NB4 (cell line): ENCODE results near the gene ADAM10.

Experiments
- POLR2A ChIP-seq: IDR thresholded peaks from 2 replicates; pipeline ENCODE4 v1.6.1; 2011; ENCODE audit warnings: mild to moderate bottlenecking; ENCODE audit not compliant: insufficient read length; ENCODE audit errors: extremely low read depth
- TF ChIP-seq, protein P1 (sequence below): IDR thresholded peaks from one replicate; pipeline ENCODE4 v1.5.1; 2012; ENCODE audit warnings: low read depth, low read length

DNA sequence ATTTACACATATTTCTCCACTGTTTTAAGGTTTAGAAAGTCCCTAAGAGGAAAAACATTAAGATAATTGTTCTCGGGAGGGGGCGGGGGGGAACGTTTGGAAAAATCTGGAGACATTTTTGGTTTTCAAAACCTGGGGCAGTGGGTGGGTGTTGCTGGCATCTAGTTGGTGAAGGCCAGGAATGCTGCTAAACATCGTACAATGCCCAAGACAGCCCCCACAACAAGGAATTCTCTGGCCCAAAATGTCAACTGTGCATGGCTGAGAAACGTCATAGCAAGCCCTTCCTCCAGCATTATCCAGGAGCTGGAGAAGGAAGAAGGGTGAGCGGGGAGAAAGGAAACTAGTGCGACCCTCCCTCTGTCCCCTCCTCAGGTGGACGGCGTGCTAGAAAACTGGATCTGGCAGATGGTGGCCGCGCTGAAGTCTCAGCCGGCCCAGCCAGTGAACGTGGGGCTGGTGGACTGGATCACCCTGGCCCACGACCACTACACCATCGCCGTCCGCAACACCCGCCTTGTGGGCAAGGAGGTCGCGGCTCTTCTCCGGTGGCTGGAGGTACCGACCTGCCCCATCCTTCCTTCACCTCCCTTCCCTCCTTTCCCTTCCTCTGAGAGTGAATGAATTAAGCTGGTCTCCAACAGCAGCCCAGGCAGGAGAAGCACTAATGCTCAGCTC is 208.0 kb downstream of the ADAM10 start:
- TF ChIP-seq, protein P1, sequence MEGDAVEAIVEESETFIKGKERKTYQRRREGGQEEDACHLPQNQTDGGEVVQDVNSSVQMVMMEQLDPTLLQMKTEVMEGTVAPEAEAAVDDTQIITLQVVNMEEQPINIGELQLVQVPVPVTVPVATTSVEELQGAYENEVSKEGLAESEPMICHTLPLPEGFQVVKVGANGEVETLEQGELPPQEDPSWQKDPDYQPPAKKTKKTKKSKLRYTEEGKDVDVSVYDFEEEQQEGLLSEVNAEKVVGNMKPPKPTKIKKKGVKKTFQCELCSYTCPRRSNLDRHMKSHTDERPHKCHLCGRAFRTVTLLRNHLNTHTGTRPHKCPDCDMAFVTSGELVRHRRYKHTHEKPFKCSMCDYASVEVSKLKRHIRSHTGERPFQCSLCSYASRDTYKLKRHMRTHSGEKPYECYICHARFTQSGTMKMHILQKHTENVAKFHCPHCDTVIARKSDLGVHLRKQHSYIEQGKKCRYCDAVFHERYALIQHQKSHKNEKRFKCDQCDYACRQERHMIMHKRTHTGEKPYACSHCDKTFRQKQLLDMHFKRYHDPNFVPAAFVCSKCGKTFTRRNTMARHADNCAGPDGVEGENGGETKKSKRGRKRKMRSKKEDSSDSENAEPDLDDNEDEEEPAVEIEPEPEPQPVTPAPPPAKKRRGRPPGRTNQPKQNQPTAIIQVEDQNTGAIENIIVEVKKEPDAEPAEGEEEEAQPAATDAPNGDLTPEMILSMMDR: no peak
- TF ChIP-seq POLR2A: no peak
